HTR-8/SVneo (cell line): ENCODE data around the gene TBC1D10A.

Source experiments
- DNase-seq: peaks from one replicate; pipeline ENCODE4 v3.0.0; 2011; ENCODE audit warnings: low spot score, mixed read lengths; ENCODE audit not compliant: insufficient read length
- FAIRE-seq: peaks from 2 replicates; lab custom pipeline; 2011; peaks lifted over from hg19 to GRCh38; lab: Jason Lieb, UNC

The TBC1D10A gene

DNA sequence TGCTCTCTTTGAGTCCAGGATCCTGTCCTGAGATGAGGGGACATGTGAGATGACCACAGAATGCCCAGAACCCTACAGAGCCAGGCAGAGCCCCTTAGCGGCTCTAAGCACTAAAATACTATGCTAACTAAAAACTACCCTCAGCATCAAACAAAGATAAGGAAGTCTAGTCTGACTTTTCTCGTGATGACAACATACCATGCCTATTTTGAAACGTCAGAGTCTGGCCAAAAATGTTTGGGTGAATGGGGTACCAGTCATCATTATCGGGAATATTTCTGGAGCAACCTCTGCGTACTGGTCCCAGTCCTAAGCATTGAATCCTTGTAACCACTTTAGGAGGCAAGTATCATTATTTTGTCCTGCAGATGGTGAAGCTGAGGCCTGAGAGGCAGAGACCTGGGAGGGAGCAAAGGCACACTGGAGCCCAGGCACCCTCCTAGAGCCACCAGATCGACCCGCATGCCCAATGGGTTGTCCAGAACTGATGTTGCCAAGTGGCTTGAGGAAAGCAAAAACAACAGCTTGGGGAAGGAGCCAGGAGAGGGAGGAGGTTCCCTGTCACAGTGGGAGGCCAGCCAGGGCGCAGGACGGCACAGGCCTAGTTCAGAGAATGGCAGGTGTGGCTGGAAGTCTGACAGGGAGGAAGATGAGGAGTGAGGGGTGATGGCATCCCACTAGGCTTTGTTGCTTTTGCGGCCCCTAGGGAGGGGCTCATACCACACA, 52.9 kb downstream of the TBC1D10A start:
- DNase-seq, result no peak
- FAIRE-seq, result no peak

DNA sequence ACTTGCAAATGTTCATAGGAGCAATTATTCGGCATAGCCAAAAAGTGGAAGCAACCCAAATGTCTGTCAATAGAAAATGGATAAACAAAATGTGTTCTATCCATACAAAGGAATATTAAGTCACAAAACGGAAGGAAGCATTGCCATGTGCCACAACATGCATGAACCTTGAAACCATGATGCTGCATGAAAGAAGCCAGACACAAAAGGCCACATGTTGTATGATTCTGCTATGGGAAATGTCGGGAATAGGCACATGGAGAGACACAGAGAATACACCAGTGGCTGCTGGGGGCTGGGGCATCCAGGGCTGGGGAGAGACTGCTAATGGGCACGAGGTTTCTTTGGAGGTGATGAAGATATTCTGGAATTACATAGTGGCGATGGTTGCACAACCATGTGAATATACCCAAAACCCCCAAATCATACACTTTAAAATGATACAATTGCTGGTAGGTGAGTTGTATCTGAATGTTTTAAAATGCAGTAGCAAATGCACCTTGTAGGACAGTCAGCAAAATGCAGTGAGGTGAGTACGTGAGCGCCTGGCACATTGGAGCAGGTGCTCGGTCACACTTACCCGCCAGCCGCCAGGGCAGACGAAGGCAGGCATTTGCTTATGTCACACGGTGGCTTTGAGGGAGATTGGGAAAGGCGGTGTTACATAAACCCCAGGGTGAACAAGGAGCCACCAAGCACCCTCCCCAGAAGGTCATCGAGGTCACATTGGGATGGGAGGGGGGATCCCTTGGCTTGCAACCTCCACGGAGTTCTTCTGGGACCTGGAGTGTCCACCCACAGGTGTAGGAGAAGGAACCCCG, 53.8 kb downstream of the TBC1D10A start:
- DNase-seq (no peak), FAIRE-seq (no peak)

DNA sequence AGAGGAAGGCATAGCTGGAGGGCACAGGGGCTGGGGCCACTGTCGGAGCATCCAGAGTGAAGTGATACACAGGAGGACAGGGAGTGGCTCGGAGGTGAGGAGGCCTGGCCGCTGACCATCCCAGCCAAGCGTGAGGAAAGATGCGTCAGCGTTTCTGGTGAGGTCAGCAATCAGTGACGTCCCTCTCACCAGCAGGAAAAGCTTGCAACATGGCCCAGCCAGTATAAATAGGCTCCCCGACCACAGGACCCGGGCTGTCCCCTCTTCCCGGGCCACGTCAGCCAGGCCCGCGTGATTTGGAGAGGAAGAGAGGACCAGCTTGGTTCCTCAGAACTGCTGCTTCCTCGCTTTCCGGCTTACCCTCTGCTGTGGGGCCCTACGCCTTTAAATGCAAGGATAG, 55.9 kb downstream of the TBC1D10A start:
- DNase-seq, result no peak
- FAIRE-seq, result no peak

DNA sequence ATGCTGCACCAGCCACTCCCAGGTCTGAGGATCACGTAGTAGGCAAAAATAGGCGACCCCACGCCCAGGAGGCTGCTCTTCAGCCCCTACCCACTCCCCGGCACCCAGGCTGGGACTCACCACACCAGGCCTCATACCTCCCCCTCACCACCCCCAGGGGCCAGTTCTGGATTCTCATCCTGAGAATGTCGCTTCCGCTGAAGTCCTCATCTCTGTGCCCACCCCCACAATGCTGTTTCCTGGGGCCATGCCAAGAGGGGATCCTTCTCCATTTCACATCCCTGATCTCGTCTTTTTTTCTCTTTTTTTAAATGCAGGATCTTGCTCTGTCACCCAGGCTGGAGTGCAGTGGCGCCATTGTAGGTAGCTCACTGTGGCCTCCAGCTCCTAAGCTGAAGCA, 58.4 kb downstream of the TBC1D10A start:
- DNase-seq, result no peak
- no peak for FAIRE-seq

GRCh38 chr22:30267382-30268302, 59.1 kb downstream of the TBC1D10A start:
- FAIRE-seq (no peak), DNase-seq (no peak)

DNA sequence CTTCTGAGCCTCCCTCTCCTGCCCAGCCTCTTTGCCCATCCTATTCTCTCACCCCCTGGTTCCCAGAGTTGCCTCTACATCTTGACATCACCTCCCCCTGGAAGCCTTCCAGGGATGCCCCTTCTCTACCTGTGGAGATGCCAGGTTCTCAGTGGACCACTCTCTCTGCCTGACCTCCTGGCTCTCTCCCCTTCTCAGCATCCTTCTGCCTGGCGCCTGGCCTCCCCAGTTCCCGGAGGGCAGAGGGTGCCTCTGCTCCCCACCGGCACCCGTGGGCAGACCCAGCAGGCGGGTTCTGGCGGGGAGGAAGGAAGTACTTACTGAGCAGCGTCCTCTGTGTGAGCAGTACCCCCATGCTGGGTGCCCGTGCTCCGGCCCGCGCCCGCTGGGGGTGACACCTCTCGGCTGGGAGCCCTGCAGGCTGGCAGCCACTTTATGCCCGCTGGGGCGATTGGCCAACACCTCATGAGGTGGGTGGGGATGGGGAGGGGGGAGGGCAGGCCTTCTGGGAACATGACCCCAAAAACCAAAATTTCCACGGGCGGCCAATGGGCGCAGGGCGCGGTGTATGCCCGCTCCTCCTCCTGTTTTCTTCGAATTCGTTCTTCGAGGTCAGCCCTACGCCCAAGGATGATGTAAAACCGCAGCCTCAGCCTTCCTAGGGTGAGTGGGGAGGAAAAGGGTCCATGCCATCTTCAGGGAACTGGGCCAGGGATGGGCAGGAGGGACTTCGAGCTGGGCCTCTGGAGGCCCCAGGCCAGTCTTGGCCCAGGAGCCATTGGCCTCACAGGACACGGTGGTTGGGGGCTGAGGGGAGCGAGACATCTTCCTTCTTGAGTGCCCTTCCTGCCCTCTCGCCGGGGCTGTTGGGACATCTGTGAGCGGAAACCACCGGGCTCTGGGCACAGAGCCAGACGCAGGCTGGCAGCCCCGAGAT, 60.0 kb downstream of the TBC1D10A start, which contains the start of gene OSM:
Gene OSM, minus strand, starts transcription at position 407 of the 937 bp plus-strand sequence. Its CDS starts 52 bp downstream, at position 355.
- DNase-seq (no peak), FAIRE-seq (no peak)

- no peak for FAIRE-seq
- no peak for DNase-seq
Observed at GRCh38 chr22:30265823-30266444, 60.8 kb downstream of the TBC1D10A start.

DNA sequence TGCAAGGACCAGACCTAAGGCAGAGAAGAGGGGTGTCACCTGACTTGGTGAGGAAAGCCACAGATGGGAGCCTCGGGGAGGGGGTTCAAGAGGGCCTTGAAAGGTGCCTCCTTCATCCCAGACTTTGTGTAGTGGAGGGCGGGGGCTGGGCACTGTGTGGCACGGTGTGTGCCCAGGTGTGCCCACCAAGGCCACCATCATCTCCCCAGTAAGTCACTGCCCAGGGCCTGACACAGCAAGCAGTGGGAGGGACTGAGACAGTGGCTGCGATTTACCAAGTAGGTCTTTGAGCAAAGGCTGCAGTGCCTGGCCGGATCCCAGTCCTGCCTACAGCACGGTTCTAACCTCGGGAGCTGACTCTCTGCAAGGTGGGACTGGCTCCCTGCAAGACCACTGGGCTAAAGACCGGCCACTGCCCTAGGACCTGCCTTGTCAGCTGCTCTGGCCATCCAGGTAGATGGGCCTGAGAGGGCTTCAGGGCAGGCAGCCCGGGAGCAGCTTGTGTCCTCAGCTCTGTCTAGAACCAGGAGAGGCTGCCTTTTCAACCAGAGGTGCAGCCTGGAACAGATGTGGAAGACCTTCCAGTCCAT, 61.5 kb downstream of the TBC1D10A start:
- FAIRE-seq, result no peak

DNA sequence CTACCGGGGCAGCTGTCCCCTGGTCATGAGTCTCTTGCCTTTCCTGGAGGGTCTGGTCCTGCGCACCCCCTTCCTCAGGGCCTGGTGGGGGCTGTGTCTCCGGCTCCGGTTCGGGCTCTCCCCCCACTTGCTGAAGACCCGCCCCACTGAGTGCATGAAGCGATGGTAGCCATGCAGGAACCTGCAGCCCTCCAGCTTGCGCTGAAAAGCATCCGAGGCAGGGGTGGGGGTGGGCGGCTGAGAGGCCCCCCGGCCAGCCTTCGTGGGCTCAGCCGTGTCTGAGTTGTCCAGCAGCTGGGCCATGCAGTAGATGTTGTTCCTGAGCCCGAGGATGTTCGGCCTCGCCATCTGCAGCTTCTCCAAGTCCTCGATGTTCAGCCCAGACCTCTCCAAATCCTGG, 62.9 kb downstream of the TBC1D10A start:
- no peak for DNase-seq
- FAIRE-seq, result no peak

More for the DNA sequence above, 61.5 kb downstream of the TBC1D10A start:
- no peak for DNase-seq

DNA sequence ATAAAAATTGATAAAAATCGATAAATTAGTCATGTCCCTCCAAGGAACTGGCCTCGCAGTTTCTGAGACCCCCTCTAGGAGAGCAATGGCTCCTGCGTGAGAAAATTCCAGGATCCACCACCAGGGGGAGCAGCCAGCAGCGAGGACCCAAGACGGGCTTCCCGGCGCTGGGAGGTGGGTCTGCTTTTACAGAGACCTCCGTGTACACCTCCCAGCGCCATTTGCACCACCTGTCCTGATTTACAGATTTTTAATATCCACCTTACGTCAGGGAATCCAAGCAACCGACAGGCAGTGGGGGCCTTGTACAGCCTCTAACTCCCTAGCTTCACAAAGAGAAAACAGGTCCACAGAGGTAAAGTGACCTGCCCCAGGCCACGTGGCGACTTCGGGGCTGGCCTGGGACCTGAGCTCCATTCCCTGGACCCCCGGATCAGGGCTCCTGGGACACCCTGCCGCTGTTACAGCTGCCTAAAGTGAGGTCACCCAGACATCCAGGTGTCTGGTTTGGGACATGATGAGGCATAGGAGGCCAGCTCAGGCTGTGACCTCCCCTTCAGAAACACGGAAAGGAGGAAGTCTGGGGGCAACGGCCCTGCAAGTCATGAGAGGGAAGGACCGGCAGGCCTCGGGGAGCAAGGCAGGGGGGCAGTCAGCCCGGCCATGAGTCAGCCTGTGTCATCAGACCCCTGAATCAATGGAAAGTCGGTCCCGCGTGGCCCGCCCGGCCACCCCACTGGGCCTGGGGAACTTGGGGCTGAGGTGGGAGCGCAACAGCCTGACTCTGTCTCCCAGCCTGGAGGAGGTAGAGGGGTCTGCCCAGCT, 63.6 kb downstream of the TBC1D10A start:
- DNase-seq, result no peak
- no peak for FAIRE-seq

DNA sequence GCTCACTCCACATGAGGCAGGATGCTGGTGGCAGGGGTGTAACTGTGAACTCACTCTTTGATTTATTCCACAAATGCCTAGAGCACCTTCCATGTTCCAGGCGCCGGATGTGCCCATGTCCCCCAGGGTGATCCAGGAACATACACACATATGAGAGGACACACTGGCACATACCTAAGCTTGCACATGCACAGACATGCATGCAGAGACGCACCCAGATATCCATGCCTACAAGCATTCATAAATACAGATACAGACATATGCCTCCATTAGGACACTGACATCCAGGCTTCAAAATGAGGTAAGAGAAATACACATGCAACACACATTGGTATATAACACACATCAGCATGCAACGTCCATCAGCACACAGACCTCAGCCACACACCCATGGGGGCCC, 64.6 kb downstream of the TBC1D10A start:
- DNase-seq (no peak), FAIRE-seq (no peak)

DNA sequence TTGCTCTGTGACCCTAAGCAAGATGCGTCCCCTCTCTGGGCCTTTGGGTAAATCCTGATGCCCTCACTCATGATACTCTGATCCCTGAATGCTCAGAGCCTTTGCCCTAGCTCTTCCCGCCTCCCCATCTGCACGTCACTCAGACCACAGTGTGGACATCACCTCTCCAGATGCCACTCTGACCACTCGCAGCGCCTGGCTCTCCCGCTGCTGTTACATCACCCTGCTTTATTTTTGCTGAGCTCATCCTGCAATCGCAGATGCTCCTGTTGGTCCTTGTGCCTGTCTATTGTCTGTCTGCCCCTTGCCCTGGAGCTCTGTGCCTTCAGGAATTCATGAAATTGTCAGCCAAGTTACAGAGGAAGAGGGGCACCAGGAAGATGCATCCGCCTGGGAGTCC, 65.6 kb downstream of the TBC1D10A start:
- DNase-seq (no peak), FAIRE-seq (no peak)

- DNase-seq (no peak), FAIRE-seq (no peak)
Observed at GRCh38 chr22:30260682-30261081, 66.1 kb downstream of the TBC1D10A start.

DNA sequence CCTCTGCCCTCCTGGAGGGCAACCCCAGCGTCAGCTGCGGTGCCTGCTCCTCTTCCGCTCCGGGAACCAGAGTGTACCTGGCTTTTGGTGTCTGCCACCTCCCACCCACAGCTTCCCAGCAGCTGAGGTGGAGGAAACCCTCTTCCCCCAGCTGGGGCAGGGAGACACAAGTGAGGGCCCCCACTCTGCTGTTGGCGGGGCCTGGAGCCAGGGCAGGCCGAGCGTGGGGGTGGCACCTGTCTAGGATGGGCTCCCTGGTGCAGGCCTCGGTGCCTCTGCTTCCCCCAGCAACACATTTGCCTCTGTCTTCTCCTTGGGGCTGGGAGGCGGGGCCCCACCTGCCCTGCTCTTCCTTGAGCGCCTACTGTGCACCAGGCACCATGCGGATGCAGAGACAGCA, 66.5 kb downstream of the TBC1D10A start:
- FAIRE-seq (no peak), DNase-seq (no peak)

DNA sequence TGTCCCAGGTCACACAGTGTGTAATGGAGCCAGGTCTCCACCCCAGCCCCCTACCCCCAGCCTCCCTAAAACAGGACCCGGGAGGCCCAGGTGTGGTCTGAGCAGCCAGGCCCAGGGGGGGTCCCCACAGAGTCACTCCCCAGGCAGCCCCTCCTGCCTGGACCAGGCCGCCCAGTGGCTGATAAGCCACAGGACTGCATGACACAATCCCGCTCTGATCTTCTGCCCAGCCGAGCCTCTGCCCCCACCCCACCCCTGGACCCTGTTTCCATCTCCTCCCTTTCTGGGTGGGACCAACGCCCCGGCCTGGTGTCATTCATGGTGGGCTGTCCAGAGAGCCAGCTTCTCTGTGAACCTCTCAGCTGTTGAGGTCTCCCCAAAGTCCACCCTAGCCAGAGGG, 72.4 kb downstream of the TBC1D10A start:
- no peak for FAIRE-seq

DNA sequence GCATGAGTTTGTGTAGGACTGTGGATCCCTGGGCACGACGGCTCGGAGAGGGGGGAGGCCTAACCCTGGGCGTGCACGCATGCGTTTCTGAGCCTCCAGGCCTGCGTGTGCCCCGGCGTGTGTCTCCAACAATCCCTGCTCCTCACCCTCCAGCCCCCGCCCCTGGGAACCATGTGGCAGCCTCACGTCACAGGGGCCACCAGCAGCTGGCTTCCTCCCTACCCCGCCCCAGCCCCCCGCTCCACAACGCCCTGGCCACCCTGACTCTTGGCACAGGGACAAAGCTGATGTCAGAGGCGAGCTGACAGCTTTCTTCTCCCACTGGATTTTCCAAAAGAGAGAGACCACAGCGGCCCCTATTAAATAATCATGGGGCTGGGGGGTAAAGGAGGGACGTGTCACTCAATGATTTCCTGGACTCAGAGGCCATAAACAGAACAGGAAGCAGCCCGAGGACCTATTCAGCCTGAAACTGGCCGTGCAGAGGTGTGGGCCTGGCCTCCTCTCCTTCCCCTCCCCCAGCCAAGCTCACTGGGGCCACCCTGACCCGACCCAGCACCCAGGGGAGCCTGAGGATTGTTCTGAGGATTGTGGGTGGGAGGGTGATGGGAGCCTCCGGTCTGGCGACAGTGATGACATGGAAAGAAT, 73.4 kb downstream of the TBC1D10A start:
- DNase-seq (no peak), FAIRE-seq (no peak)

More for the DNA sequence above, 72.4 kb downstream of the TBC1D10A start:
- DNase-seq, result no peak
